Fibroblast of skin of right biceps (primary cell): ENCODE results near the gene ILK.

Experiments used
- DNase-seq: peaks from one replicate; pipeline ENCODE4 v3.0.0-alpha.2; 2013

The ILK gene

DNA sequence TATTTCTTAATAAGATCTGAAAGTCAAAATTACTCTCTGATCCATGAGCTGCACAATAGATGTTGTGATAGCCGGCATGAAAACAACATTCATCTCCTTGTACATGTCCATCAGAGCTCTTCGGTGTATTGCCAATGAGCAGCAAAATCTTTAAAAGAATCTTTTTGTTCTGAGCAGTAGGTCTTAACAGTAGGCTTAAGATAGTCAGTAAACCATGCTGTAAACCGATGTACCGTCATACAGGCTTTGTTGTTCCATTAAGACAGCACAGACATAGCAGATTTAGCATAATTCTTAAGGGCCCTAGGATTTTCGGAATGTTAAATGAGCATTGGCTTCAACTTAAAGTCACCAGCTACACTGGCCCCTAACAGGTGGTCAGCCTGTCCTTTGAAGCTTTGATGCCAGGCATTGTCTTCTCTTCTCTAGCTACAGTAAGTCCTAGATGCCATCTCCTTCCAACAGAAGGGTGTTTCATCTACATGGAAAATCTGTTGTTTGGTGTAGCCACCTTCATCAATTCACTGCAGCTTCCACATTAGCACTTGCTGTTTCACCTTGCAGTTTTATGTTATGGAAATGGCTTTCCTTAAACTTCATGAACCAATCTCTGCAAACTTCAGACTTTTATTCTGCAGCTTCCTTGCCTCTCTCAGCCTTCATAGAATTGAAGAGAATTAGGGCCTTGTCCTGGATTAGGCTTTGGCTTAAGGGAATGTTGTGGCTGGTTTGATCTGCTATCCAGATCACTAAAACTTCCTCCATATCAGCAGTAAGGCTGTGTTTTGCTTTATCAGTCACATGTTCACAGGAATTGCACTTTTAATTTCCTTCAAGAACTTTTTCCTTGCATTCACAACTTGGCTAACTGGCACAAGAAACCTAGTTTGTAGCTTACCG lies 28.5 kb upstream of the ILK start:
- no peak for DNase-seq

DNA sequence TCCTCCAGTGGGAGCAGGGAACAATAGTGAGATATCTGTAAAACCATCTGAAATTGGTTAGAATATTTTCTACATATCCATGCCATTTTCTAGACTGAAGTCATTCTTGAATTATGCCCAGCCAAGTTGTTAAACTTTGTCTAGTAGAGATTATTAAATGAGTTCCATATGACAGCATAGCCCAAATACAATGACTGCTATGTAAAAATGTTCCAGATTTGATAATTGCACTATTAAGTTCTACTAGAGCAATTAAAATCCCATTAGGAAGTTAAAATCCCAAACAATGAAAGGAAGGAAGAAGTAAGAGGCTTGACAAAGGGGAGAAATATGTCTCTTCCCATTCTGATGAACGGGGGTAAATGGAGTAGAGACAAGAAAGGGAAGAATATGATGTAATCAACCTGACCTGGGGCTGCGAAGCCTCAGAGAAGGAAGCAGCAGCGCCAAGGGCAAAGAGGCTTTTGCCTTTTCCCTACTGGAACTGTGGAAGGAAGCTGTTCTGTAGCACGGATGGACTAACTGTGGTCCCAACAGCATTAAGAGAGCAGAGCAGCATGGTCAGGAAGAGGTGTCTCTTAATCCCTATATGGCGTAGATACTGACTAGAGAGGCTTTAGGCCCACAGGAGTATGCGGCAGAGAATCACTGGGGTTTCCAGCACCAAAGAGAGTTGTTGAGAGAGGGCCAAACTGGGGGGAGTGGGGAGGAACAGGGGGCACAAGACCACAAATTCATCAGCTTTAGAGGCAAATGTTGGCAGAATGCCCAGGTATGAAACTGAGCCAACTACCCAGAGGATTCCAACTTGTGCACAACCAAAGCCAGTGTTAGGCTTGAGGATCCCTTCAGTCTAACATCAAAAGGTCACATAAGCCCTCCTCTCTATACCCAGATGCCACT lies 26.9 kb upstream of the ILK start:
- peak; percentile 82 for DNase-seq

- no peak for DNase-seq
Measured at GRCh38 chr11:6578134-6578533, 25.4 kb upstream of the ILK start.

- DNase-seq, result no peak
Measured at GRCh38 chr11:6579681-6580080, 23.9 kb upstream of the ILK start.

DNA sequence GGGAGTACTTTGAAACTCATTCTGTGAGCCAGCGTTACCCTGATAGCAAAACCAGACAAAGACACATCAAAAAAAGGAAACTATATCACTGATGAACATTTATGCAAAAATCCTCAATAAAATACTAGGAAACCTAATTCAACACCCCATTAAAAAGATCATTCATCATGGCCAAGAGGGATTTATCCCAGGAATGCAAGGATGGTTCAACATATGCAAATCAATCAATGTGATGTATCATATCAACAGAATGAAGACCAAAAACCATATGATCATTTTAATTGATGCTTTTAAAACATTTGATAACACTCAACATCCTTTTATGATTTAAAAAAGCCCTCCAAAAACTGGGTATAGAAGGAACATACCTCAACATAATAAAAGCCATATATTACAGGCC lies 20.0 kb upstream of the ILK start:
- DNase-seq, result no peak

DNA sequence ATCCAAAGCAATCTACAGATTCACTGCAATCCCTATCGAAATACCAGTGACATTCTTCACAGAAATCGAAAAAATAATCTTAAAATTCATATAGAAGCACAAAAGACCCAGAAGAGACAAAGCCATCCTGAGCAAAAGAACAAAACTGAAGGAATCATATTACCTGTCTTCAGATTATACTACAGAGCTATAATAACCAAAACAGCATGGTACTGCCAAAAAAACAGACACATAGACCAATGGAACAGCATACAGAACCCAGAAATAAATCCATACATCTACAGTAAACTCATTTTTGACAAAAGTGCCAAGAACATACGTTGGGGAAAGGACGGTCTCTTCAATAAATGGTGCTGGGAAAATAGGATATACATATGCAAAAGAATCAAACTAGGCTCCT lies 19.0 kb upstream of the ILK start:
- no peak for DNase-seq

GRCh38 chr11:6586434-6587359 lies 16.9 kb upstream of the ILK start:
- peak; percentile 18 for DNase-seq

GRCh38 chr11:6587360-6587953 lies 16.1 kb upstream of the ILK start:
- no peak for DNase-seq

DNA sequence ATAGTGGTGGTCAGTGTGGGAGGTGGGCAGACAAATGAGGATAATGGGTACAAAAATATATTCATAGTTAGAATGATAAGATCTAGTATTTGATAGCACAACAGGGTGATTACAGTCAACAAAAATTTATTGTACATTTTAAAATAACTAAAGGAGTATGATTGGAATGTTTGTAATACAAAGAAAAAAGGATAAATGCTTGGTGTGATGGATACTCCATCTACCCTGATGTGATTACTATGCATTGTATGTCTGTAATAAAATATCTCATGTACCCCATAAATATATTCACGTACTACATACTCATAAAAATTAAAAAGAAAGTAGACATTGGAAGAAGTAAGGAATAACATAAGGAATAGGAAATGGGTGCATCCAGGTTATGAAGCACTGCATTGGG lies 15.6 kb upstream of the ILK start:
- no peak for DNase-seq

GRCh38 chr11:6594142-6594768 lies 9.3 kb upstream of the ILK start:
- no peak for DNase-seq

DNA sequence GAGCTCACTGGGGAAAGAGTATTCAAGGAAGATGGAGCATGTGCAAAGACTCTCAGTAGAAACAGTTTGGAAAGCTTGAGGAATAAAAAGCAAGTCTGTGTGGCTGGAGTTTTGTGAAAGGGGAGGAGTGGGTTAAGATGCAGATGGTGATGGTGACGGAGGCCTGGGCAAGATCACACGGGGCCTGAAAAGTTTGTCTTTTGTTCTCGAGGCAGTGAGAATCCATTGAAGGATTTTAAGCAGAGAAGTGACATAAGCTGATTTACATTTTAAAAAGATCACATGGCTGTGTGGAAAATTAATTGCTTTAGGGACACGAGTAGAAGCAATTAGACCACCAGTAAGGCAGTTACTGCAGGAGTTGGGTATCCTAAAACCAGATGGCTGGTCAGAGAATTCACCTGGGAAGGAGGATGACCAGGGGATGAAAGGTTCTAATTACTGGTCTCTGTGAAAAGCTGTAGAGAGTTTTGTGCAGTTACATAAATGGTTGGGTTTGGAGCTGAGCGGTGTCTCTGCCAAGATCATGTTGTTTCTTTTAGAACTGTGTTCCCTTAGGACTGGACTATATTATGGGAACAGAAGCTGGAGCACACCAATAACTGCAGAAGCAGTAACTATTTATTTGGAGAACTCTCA lies 7.2 kb upstream of the ILK start:
- DNase-seq, result no peak

DNA sequence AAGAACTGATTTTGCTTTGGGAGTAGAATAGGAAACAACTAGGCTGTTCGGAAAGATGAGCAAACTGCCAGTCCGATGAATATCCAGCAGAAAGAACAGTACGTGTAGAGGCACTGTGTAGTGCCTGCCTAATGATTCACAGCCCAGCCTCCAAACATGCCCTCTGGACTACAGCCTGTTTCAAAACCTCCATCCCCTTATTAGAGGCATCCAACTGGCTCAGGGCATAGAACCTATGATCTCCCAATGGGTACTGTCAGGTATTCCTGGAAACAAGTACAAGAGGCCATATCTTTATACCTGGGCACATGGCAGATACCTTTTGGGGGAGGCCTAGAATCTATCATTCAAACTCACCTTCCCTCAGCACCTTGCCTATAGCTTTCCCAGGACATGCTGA lies 5.0 kb upstream of the ILK start:
- DNase-seq, result no peak

- no peak for DNase-seq
Measured at GRCh38 chr11:6599449-6599848, 4.1 kb upstream of the ILK start.

- DNase-seq, result no peak
Measured at GRCh38 chr11:6599881-6600390, 3.6 kb upstream of the ILK start.

GRCh38 chr11:6601041-6601461 lies 2.5 kb upstream of the ILK start:
- DNase-seq, result no peak

- no peak for DNase-seq
Measured at GRCh38 chr11:6602096-6602940, 1.3 kb upstream of the ILK start.

- DNase-seq, result peak; percentile 62
Measured at GRCh38 chr11:6604081-6604626, 580 bp downstream of the ILK start.

GRCh38 chr11:6604790-6605189 lies 1.2 kb downstream of the ILK start:
- no peak for DNase-seq

GRCh38 chr11:6606471-6607189 lies 3.1 kb downstream of the ILK start:
- DNase-seq, result peak; percentile 94
